Measurements from ENCODE around the gene DOK3. TPM values are rescaled to one million over a fixed set of nuclear protein-coding genes. Genes with fewer than 3 reads are reported as not detected.

Gene DOK3
- polyA plus RNA-seq, 1 donor from 2014 or later: 5.5 TPM

GRCh38 chr5:177487975-177488374 lies 21.7 kb downstream of the DOK3 start:
- H3K9me2 ChIP-seq (ENCODE audit: insufficient read depth, low read length): no peaks in the 10 kb centered on the region
- H3K27me3 ChIP-seq (ENCODE audit: insufficient read depth, low read depth, low read length): no peaks in the 10 kb centered on the region
- no peak overlapping the region for H3K4me2 ChIP-seq (ENCODE audit: low read length)
- H3K4me3 ChIP-seq (ENCODE audit: low read length): no peak overlapping the region
- no peak overlapping the region for H3K9ac ChIP-seq (ENCODE audit: low read length)
- H3K36me3 ChIP-seq (ENCODE audit: insufficient read depth, low read length): no peaks in the 10 kb centered on the region
- no peak overlapping the region for H3K27ac ChIP-seq (ENCODE audit: low read length)
- no peaks in the 10 kb centered on the region for H3K79me2 ChIP-seq (replicated peaks; ENCODE audit: insufficient read depth, low read length)
- no peaks in the 10 kb centered on the region for H3F3A ChIP-seq (ENCODE audit: insufficient read depth, low read length, poor library complexity, severe bottlenecking)
- H2AFZ ChIP-seq (ENCODE audit: low read depth, low read length): no peak overlapping the region
- TF ChIP-seq CTCF (IDR thresholded peaks at IDR 0.05; ENCODE audit: poor library complexity, severe bottlenecking) (peak; percentile 16), EP300 (conservative IDR thresholded peaks at IDR 0.05; ENCODE audit: poor library complexity, severe bottlenecking) (no peak)
- H3K9me3 ChIP-seq (ENCODE audit: low read length): no peaks in the 10 kb centered on the region
- no peaks in the 10 kb centered on the region for H4K20me1 ChIP-seq (ENCODE audit: insufficient read depth)

- Histone ChIP-seq H3K36me3 (ENCODE audit: insufficient read depth, low read length) (no peaks in the 10 kb centered on the region), H2AFZ (ENCODE audit: low read depth, low read length) (no peak overlapping the region), H3K9me2 (ENCODE audit: insufficient read depth, low read length) (no peaks in the 10 kb centered on the region), H3K4me2 (ENCODE audit: low read length) (no peak overlapping the region), H3K4me3 (ENCODE audit: low read length) (no peak overlapping the region), H3K27ac (ENCODE audit: low read length) (no peak overlapping the region), H4K20me1 (ENCODE audit: insufficient read depth) (no peaks in the 10 kb centered on the region), H3K9ac (ENCODE audit: low read length) (no peak overlapping the region), H3K9me3 (ENCODE audit: low read length) (no peaks in the 10 kb centered on the region), H3F3A (ENCODE audit: insufficient read depth, low read length, poor library complexity, severe bottlenecking) (no peaks in the 10 kb centered on the region), H3K27me3 (ENCODE audit: insufficient read depth, low read depth, low read length) (no peaks in the 10 kb centered on the region), H3K79me2 (replicated peaks; ENCODE audit: insufficient read depth, low read length) (no peaks in the 10 kb centered on the region)
- TF ChIP-seq CTCF (IDR thresholded peaks at IDR 0.05; ENCODE audit: poor library complexity, severe bottlenecking) (no peak), POLR2AphosphoS5 (IDR thresholded peaks at IDR 0.05) (no peak), EP300 (conservative IDR thresholded peaks at IDR 0.05; ENCODE audit: poor library complexity, severe bottlenecking) (no peak), MXI1 (conservative IDR thresholded peaks at IDR 0.05; ENCODE audit: poor library complexity, severe bottlenecking) (no peak), REST (IDR thresholded peaks at IDR 0.05; ENCODE audit: borderline replicate concordance) (no peak), SMC3 (conservative IDR thresholded peaks at IDR 0.05; ENCODE audit: poor library complexity) (no peak), RAD21 (conservative IDR thresholded peaks at IDR 0.05) (no peak), EZH2 (IDR thresholded peaks at IDR 0.05; ENCODE audit: borderline replicate concordance, insufficient read depth, low read length, poor library complexity, severe bottlenecking) (no peak), TAF1 (IDR thresholded peaks at IDR 0.05; ENCODE audit: low read depth) (no peak)
Measured at GRCh38 chr5:177487144-177487543, 22.5 kb downstream of the DOK3 start.

All from neural cell (in vitro differentiated cells).